GM12801 (cell line): Measurements from ENCODE around the gene SOCS3.

Experiments used
- TF ChIP-seq, protein P1 (sequence below): IDR thresholded peaks from one replicate; pipeline ENCODE4 v1.5.1; 2011; ENCODE audit warnings: control low read depth; ENCODE audit not compliant: insufficient read length; ENCODE audit errors: extremely low read depth

Gene SOCS3

DNA sequence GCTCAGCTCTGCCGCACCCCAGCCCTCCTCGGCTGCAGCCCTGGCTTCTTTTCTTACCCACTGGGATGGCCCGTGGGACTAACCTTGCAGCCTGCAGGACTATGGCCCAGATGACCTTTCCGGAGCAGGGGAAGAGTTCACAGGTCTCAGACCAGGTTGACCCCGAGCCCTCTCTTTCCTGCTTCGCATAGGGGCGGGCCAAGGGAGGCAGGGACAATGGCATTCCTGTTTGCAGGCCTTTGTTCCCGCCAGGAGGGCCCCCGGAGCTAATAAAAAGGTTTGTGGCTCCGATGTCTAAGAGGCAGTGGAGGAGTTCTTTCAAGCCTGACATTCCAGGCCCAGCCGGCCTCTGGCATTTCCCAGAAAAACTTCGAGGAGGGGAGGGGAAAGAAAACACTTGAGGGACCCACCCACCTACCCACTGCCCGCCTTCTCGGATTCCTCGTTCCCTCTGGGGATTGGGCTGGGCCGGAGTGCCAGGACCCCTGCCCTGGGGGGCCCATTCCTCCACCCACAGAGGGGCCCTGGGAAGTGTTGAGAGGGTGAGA, 5.8 kb upstream of the SOCS3 start:
- TF ChIP-seq, protein P1, sequence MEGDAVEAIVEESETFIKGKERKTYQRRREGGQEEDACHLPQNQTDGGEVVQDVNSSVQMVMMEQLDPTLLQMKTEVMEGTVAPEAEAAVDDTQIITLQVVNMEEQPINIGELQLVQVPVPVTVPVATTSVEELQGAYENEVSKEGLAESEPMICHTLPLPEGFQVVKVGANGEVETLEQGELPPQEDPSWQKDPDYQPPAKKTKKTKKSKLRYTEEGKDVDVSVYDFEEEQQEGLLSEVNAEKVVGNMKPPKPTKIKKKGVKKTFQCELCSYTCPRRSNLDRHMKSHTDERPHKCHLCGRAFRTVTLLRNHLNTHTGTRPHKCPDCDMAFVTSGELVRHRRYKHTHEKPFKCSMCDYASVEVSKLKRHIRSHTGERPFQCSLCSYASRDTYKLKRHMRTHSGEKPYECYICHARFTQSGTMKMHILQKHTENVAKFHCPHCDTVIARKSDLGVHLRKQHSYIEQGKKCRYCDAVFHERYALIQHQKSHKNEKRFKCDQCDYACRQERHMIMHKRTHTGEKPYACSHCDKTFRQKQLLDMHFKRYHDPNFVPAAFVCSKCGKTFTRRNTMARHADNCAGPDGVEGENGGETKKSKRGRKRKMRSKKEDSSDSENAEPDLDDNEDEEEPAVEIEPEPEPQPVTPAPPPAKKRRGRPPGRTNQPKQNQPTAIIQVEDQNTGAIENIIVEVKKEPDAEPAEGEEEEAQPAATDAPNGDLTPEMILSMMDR, result no peak

DNA sequence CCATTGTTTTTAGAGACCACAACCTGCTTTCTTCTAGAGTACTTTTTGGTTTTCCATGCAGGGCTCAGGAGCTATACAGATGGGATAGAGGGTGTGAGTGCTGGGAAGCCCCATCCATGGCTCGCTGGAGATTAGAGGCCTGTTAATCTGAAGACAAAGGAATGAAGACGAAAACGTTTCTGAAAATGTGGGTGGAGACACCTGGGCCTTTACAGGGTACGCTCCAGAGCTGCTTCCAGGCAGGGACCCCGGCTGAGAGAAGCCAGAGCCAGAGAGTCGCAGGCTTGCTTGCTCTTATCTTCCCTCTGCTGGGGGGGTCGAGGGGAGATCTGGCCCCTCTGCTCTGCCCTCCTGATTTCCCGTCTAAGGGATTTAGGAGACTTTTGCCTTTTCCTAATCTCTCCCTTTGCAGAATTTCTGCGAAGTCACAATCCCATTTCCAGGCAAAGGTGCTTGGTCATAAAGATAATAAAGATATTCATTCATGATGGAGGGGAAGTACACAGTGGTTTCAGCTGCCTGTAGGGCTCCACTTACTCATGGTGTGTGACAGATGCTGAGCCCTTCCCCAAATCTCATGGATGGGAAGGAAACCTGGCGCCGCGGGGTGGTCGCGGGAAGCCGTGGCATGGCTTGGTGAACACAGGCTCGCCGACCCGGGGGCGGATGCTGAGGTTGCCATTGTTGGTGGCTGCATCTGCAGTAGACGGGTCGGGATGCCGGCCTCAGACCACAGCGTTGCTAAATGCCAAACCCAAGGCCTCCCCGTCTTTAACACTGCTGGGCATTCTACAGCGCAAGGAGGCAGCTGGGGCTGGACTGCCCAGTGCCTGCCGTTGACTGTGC, 4.8 kb upstream of the SOCS3 start:
- TF ChIP-seq, protein P1, result no peak

DNA sequence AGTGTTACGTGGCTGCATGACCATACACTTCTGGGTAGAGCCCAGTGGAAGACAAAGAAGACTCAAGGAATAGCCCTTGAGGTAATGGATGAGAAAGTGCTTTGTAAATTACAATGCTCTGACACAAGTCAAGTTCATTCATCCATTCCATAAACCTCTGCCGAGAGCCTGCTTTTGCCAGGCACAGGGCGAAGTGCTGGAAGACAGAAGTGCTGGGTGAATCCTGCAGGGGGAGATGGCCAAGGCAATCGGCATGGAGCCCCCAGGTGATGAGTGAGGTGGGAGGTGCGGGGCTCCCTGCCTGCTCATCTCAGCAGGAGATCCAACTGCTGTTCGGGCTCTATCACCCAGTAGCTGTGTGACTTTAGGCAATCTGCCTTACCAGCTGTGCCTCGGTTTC, 2.8 kb upstream of the SOCS3 start:
- TF ChIP-seq, protein P1, result no peak

DNA sequence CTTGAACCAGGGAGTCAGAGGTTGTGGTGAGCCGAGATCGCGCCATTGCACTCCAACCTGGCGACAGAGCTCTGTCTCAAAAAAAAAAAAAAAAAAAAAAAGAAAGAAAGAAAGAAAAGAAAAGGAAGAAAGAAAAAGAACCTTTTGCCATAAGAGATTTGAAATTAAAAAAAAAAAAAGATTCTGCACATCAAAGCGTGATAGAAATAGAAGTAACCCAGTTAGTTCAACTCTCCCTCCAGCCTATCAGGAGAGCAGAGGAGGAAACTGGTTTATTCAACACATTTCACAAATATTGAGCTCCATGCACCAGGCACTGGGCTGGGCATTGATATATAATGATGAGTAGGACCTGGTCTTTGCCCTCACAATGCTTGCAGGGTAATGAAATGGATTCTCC, 2.4 kb upstream of the SOCS3 start:
- TF ChIP-seq, protein P1, result no peak

DNA sequence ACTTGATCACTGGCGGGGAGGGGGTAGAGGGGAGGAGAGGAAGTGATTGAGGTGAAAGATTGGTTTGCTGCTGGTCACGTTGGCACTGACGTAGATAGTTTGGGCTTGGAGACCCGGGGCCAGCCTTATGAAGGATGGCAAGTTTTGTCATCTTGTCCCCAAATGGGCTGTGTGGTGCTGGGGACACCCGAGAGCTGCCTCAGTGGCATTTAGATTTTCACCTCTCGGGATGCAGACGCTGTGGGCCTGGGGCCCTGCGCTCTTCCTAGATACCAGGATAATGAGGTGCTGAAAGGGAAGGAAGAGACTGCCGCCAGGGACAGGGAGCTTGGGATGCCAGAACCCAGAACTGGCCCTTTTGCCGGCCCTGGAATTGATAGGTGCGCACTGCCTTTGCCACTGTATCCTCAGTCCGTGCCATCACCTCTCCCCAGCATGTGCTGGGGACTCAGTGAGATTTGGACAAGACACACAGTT, 1.4 kb upstream of the SOCS3 start:
- TF ChIP-seq, protein P1, result no peak

DNA sequence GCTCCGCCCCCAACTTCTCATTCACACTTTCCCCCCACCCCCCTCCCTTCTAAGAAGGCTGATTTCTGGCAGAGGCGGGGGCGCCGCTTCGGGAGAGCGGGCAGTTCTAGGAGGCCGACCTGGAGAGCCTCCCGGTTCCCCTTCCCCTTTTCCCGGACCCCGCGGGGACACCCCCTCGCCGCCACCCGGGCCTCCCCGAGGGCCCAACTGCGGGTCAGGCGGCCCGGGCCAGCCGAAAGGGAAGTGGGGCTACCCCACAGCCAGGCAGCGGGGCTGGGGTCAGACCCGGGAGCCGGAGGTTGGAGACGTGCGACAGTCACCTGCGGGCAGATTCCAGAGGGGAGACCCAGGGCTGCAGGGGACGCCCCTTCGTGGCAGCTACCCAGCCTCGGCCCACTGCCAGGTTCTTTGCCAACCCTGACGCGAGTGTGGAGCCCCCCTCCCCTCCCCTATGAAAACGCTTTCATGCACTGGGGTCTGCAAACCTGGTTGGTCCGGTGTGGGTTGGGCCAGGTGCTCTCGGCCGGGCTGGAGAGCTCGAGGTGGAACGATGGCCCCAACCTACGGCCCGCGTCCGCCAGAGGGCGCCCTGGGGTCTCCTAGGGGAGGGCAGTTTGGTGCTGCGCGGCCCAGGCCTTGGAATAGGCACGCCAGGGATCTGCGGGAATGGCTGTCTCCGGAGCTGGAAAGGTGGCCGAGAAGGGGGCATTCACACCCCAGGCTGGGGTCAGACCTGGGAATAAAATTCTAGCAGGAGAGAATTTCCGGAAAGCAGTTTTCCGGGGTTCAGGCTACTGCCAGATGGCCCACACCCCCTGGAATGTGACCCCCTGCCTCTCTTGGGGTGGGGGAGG, 721 bp upstream of the SOCS3 start:
- TF ChIP-seq, protein P1, result no peak

DNA sequence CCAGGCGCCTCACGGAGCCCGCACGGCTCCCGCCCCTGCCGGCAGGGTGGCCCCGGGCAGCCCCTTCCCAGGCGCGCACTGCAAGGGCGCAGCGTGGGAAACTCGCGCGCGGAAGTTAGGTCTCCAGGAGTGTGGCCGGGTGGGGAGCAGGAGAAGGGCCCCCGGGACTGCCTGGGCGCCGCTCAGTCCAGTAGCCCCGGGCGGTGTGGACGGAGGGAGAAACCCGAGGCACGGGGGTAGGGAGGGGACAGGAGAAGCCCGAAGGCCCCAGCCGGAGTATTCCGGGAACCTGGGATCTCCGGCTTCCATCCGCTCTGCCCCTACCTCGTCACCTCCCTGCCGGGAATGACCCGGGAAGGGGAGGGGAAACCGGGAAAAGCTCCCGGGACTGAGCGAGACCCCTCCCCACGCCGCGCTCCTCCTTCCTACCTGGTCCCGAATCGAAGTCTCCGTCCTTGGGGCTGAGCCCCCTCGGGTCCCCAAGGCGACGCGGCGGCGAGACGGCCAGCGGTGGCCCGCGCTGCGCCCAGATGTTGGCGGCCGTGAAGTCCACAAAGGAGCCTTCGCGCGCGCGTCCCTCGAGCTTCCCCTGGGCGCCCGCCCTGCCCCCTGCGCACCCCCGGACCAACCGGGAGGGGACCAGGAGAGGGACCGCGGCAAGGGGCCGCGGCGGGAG, 418 bp downstream of the SOCS3 start:
- TF ChIP-seq, protein P1, result no peak
